K562 (cell line): ENCODE measurements around the gene BRCA1. TPM values are rescaled to one million over a fixed set of nuclear protein-coding genes. Genes with fewer than 3 reads are reported as not detected.

Source experiments
- LARP7 ChIP-seq: fragments of 450-650 bp; IDR thresholded peaks from 2 replicates; pipeline ENCODE4 v1.6.1; 2016
- RERE ChIP-seq: sonication (generic); formaldehyde crosslinking; IDR thresholded peaks from 2 replicates; pipeline ENCODE4 v1.8.0; 2023; ENCODE audit warnings: missing genetic modification reagents, mild to moderate bottlenecking, borderline replicate concordance
- RHOXF2B ChIP-seq: fragments of 250-450 bp; sonication (Bioruptor Pico); conservative IDR thresholded peaks from 2 replicates; pipeline ENCODE4 v1.5.1; 2021
- ZBTB1 ChIP-seq: sonication (generic); formaldehyde crosslinking; IDR thresholded peaks from 2 replicates; pipeline ENCODE4 v1.8.1; 2023; ENCODE audit warnings: missing genetic modification reagents, low read depth, mild to moderate bottlenecking, borderline replicate concordance
- polyA plus RNA-seq, 8 experiments: library from polyadenylated mRNA; depleted of rRNA in 4 of 8; stranded (reverse) in 5 of 8; unstranded in 3 of 8; fragments of >200 nt; fragmentation: Nextera tagmentation in 2 of 8; fragmentation: Illumina TruSeq in 1 of 8; extraction: Ambion mirVana in 2 of 8; extraction: Trizol in 1 of 8; gene quantifications; 2 replicates each; pipeline versions ENCODE4 v1.2.1 to v1.2.3, GENCODE V29; 2011 to 2014; ENCODE audit warnings: inconsistent platforms in 1 of 8, missing spikeins in 1 of 8
- total RNA-seq, 7 experiments: library from RNA; depleted of rRNA in 6 of 7; stranded (reverse); fragments of >200 nt in 6 of 7; fragmentation: Illumina TruSeq in 2 of 7; extraction: Trizol in 2 of 7; gene quantifications; 2 replicates each; pipeline versions ENCODE4 v1.2.1 to v1.2.3, GENCODE V29; 2011 to 2021; ENCODE audit warnings: low replicate concordance in 1 of 7
- TF ChIP-seq, protein P1 (sequence below): fragments of 450-650 bp; IDR thresholded peaks from 2 replicates; pipeline ENCODE4 v1.6.1; 2016; ENCODE audit warnings: low read depth
- TF ChIP-seq, protein P2 (sequence below): sonication (generic); formaldehyde crosslinking; IDR thresholded peaks from 2 replicates; pipeline ENCODE4 v1.8.1; 2022; ENCODE audit warnings: missing genetic modification reagents

BRCA1 gene
- total and polyA plus RNA-seq, 9 of the 15 experiments (the other 6 are each of a cell fraction or from before 2014, with no cell fraction given), result 25.9 to 95.3 (median 62.3) TPM

DNA sequence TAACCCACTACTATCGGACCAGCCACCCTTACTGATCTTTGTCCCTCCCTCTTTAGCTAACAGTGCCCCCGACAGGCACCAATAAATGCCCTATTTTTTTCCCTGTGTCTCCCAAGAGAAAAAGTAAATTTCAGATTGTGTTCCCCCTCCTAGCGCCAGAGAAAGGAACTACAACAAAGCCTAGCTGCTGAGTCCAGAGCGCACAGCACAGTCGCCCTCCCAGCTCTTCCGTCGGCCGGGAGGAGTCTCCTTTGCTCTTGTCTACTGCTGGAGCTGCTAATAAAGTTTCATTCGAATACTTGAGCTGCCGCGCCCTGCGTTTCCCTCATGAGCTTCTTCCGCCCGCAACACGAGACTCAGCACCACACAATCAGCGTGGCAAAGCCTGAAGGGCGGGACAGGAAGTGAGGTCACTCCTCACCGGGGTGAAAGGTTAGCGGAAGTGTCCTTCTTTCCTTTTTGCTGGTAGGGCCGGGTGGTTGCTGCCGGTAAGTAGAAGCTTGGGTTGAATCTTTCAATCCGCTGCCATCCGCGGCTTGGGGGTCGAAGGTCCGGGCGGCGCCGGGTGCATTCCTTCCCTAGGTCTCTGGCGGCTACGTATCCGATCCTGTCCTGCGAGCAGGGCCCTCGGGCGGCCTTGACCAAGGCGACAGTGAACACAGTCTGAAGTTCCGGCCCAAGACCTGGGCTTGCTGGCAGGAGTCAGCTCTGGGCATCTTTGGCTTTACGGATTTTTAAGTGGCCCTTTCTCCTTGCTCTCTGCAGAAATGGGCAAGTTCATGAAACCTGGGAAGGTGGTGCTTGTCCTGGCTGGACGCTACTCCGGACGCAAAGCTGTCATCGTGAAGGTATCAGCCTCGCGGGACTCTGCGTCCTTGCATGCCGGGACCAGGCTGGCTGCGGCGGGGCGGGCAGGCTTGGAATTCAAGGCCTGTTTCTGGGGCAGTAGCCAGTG lies 126.9 kb downstream of the BRCA1 start, which contains the start of gene RPL27 (continued):
- TF ChIP-seq, protein P1, sequence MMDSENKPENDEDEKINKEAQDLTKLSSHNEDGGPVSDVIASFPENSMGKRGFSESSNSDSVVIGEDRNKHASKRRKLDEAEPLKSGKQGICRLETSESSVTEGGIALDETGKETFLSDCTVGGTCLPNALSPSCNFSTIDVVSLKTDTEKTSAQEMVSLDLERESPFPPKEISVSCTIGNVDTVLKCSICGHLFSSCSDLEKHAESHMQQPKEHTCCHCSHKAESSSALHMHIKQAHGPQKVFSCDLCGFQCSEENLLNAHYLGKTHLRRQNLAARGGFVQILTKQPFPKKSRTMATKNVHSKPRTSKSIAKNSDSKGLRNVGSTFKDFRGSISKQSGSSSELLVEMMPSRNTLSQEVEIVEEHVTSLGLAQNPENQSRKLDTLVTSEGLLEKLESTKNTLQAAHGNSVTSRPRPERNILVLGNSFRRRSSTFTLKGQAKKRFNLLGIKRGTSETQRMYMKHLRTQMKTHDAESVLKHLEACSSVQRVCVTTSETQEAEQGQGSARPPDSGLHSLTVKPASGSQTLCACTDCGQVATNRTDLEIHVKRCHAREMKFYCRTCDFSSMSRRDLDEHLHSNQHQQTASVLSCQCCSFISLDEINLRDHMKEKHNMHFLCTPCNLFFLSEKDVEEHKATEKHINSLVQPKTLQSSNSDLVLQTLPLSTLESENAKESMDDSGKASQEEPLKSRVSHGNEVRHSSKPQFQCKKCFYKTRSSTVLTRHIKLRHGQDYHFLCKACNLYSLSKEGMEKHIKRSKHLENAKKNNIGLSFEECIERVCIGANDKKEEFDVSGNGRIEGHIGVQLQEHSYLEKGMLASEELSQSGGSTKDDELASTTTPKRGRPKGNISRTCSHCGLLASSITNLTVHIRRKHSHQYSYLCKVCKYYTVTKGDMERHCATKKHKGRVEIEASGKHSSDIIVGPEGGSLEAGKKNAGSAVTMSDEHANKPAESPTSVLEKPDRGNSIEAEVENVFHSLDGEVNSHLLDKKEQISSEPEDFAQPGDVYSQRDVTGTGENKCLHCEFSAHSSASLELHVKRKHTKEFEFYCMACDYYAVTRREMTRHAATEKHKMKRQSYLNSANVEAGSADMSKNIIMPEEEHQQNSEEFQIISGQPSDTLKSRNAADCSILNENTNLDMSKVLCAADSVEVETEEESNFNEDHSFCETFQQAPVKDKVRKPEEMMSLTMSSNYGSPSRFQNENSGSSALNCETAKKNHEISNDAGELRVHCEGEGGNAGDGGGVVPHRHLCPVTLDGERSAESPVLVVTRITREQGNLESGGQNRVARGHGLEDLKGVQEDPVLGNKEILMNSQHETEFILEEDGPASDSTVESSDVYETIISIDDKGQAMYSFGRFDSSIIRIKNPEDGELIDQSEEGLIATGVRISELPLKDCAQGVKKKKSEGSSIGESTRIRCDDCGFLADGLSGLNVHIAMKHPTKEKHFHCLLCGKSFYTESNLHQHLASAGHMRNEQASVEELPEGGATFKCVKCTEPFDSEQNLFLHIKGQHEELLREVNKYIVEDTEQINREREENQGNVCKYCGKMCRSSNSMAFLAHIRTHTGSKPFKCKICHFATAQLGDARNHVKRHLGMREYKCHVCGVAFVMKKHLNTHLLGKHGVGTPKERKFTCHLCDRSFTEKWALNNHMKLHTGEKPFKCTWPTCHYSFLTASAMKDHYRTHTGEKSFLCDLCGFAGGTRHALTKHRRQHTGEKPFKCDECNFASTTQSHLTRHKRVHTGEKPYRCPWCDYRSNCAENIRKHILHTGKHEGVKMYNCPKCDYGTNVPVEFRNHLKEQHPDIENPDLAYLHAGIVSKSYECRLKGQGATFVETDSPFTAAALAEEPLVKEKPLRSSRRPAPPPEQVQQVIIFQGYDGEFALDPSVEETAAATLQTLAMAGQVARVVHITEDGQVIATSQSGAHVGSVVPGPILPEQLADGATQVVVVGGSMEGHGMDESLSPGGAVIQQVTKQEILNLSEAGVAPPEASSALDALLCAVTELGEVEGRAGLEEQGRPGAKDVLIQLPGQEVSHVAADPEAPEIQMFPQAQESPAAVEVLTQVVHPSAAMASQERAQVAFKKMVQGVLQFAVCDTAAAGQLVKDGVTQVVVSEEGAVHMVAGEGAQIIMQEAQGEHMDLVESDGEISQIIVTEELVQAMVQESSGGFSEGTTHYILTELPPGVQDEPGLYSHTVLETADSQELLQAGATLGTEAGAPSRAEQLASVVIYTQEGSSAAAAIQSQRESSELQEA, result no peak
- TF ChIP-seq LARP7 (no peak), ZBTB1 (CRISPR knock-in tag) (no peak), RHOXF2B (CRISPR knock-in tag) (no peak), RERE (CRISPR knock-in tag) (no peak)
- TF ChIP-seq, protein P2, sequence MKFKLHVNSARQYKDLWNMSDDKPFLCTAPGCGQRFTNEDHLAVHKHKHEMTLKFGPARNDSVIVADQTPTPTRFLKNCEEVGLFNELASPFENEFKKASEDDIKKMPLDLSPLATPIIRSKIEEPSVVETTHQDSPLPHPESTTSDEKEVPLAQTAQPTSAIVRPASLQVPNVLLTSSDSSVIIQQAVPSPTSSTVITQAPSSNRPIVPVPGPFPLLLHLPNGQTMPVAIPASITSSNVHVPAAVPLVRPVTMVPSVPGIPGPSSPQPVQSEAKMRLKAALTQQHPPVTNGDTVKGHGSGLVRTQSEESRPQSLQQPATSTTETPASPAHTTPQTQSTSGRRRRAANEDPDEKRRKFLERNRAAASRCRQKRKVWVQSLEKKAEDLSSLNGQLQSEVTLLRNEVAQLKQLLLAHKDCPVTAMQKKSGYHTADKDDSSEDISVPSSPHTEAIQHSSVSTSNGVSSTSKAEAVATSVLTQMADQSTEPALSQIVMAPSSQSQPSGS, result no peak
